Urinary bladder (tissue), 4 donors: Measurements from ENCODE around the gene CAST. TPM values are rescaled to one million over a fixed set of nuclear protein-coding genes. Genes with fewer than 3 reads are reported as not detected.
"Not testable (repeated sequence)": the region's sequence is repeated elsewhere in the genome, so short reads cannot be mapped to it uniquely, and the experiment has no call there.

Source experiments
- DNase-seq: peaks from one replicate; pipeline ENCODE4 v3.0.0-alpha.2; 2015; ENCODE audit errors: extremely low spot score
- H3K27ac ChIP-seq: one replicate; pipeline ENCODE4 v1.5.1; 2013; ENCODE audit warnings: low read depth, mild to moderate bottlenecking, moderate library complexity
- H3K36me3 ChIP-seq: one replicate; pipeline ENCODE4 v1.6.1; 2013; ENCODE audit warnings: mild to moderate bottlenecking, moderate library complexity; ENCODE audit not compliant: insufficient read depth
- H3K4me1 ChIP-seq: one replicate; pipeline ENCODE4 v1.6.1; 2013; ENCODE audit warnings: mild to moderate bottlenecking, moderate library complexity; ENCODE audit not compliant: insufficient read depth
- H3K4me3 ChIP-seq: one replicate; pipeline ENCODE4 v1.5.1; 2013; ENCODE audit warnings: low read depth, low read length
- WGBS: extraction: QIAGEN DNeasy Blood & Tissue Kit; methylation state at CpG from one replicate; pipeline ENCODE4 v1.1.7; 2013; 5-methylcytosine and 5-hydroxymethylcytosine counted together
- polyA plus RNA-seq: library from polyadenylated mRNA; stranded (reverse); fragments of 200-250 nt; gene quantifications from one replicate; pipeline ENCODE4 v1.2.3, GENCODE V29; 2013
- total RNA-seq: library from RNA; depleted of rRNA; stranded (reverse); fragments of >200 nt; gene quantifications from one replicate; pipeline ENCODE4 v1.2.3, GENCODE V29; 2014
- donor health status: healthy with polysubstance abuse.
- donor health status: healthy.

Gene CAST
- total RNA-seq (231 TPM), polyA plus RNA-seq (152 TPM)

GRCh38 chr5:96661855-96662724 is at the start of gene CAST:
Gene CAST (plus strand): TSS chr5:96662376. CDS start chr5:96662423, 47 bp downstream.
- Histone ChIP-seq H3K4me3 (peak within 1 kb of the TSS; percentile 95), H3K27ac (peak within 1 kb of the TSS; percentile 98), H3K4me1 (no peaks in the 10 kb centered on the region), H3K36me3 (peaks cover 2% of the 10 kb centered on the region)
- DNase-seq: peak; percentile 42
- under 1% methylated on average over 75 of the region's 75 CpGs for WGBS

- peak; percentile 31 for DNase-seq
- WGBS: 20% methylated on average over 6 of the region's 6 CpGs
- Histone ChIP-seq H3K4me3 (no peak overlapping the region), H3K4me1 (no peaks in the 10 kb centered on the region), H3K36me3 (no peaks in the 10 kb centered on the region), H3K27ac (no peak overlapping the region)
Observed at GRCh38 chr5:96614110-96614691, 48.0 kb upstream of the CAST start.

GRCh38 chr5:96615223-96615622 is 47.0 kb upstream of the CAST start:
- Histone ChIP-seq H3K4me1 (no peaks in the 10 kb centered on the region), H3K36me3 (no peaks in the 10 kb centered on the region), H3K4me3 (no peak overlapping the region), H3K27ac (no peak overlapping the region)
- no peak for DNase-seq
- WGBS: 95% methylated on average over 3 of the region's 3 CpGs

GRCh38 chr5:96616801-96617200 is 45.4 kb upstream of the CAST start:
- DNase-seq: no peak
- H3K4me1 ChIP-seq: no peaks in the 10 kb centered on the region
- WGBS: 92% methylated on average over 3 of the region's 3 CpGs
- H3K36me3 ChIP-seq: no peaks in the 10 kb centered on the region
- no peak overlapping the region for H3K27ac ChIP-seq
- H3K4me3 ChIP-seq: no peak overlapping the region

GRCh38 chr5:96618311-96619016 is 43.7 kb upstream of the CAST start:
- DNase-seq, H3K27ac ChIP-seq: not testable (repeated sequence)
- WGBS: 97% methylated on average over 30 of the region's 30 CpGs

GRCh38 chr5:96619946-96620345 is 42.2 kb upstream of the CAST start:
- H3K4me1 ChIP-seq: no peaks in the 10 kb centered on the region
- no peak overlapping the region for H3K27ac ChIP-seq
- H3K36me3 ChIP-seq: no peaks in the 10 kb centered on the region
- no peak overlapping the region for H3K4me3 ChIP-seq
- no peak for DNase-seq
- WGBS: 84% methylated on average over 2 of the region's 2 CpGs

More at GRCh38 chr5:96618311-96619016, 43.7 kb upstream of the CAST start:
- not testable (repeated sequence) for H3K4me1 ChIP-seq, H3K36me3 ChIP-seq, H3K4me3 ChIP-seq

GRCh38 chr5:96624596-96624995 is 37.6 kb upstream of the CAST start:
- Histone ChIP-seq H3K4me1 (no peaks in the 10 kb centered on the region), H3K36me3 (no peaks in the 10 kb centered on the region), H3K4me3 (no peak overlapping the region), H3K27ac (no peak overlapping the region)
- WGBS: 78% methylated on average over 3 of the region's 3 CpGs
- no peak for DNase-seq

GRCh38 chr5:96625365-96625764 is 36.8 kb upstream of the CAST start:
- no peak overlapping the region for H3K27ac ChIP-seq
- 83% methylated on average over 2 of the region's 2 CpGs for WGBS
- no peaks in the 10 kb centered on the region for H3K36me3 ChIP-seq
- no peaks in the 10 kb centered on the region for H3K4me1 ChIP-seq
- DNase-seq: no peak
- H3K4me3 ChIP-seq: no peak overlapping the region

- WGBS: 96% methylated on average over 2 of the region's 2 CpGs
- no peak for DNase-seq
- Histone ChIP-seq H3K4me1 (no peaks in the 10 kb centered on the region), H3K36me3 (no peaks in the 10 kb centered on the region), H3K27ac (no peak overlapping the region), H3K4me3 (no peak overlapping the region)
Observed at GRCh38 chr5:96626956-96627355, 35.2 kb upstream of the CAST start.

- Histone ChIP-seq H3K4me1 (no peaks in the 10 kb centered on the region), H3K36me3 (no peaks in the 10 kb centered on the region), H3K27ac (no peak overlapping the region), H3K4me3 (no peak overlapping the region)
- DNase-seq: no peak
- 92% methylated on average over 2 of the region's 2 CpGs for WGBS
Observed at GRCh38 chr5:96627792-96628398, 34.3 kb upstream of the CAST start.

- H3K36me3 ChIP-seq: no peaks in the 10 kb centered on the region
- no peak overlapping the region for H3K27ac ChIP-seq
- DNase-seq: no peak
- no peak overlapping the region for H3K4me3 ChIP-seq
- H3K4me1 ChIP-seq: no peaks in the 10 kb centered on the region
- 83% methylated on average over 3 of the region's 3 CpGs for WGBS
Observed at GRCh38 chr5:96628406-96628805, 33.8 kb upstream of the CAST start.

GRCh38 chr5:96629774-96630173 is 32.4 kb upstream of the CAST start:
- H3K4me3 ChIP-seq: no peak overlapping the region
- no peaks in the 10 kb centered on the region for H3K36me3 ChIP-seq
- 63% methylated on average over 2 of the region's 2 CpGs for WGBS
- no peak for DNase-seq
- H3K27ac ChIP-seq: no peak overlapping the region
- H3K4me1 ChIP-seq: no peaks in the 10 kb centered on the region

- H3K4me1 ChIP-seq: no peaks in the 10 kb centered on the region
- no peak overlapping the region for H3K4me3 ChIP-seq
- no peaks in the 10 kb centered on the region for H3K36me3 ChIP-seq
- no peak overlapping the region for H3K27ac ChIP-seq
- DNase-seq: no peak
- WGBS: 49% methylated on average over 4 of the region's 4 CpGs
Observed at GRCh38 chr5:96633820-96634219, 28.4 kb upstream of the CAST start.
